OCI-LY1 (cell line): Measurements from ENCODE around the gene MYL10.

Source experiments
- CTCF ChIP-seq: fragments of 200-600 bp; sonication (generic), shearing (Covaris generic); IDR thresholded peaks from 2 replicates; pipeline ENCODE4 v1.5.1; 2017; ENCODE audit warnings: mild to moderate bottlenecking, antibody characterized with exemption, low read length, moderate library complexity, mixed read lengths
- EZH2 ChIP-seq: fragments of 200-600 bp; sonication (generic), shearing (Covaris generic); IDR thresholded peaks from 2 replicates; pipeline ENCODE4 v1.8.0; 2017; ENCODE audit warnings: borderline replicate concordance, mixed run types, mild to moderate bottlenecking, antibody characterized with exemption, low read length, moderate library complexity, mixed read lengths

- TF ChIP-seq CTCF (no peak), EZH2 (no peak)
Measured at GRCh38 chr7:101588131-101588935, 40.8 kb downstream of the MYL10 start.
